GM12891 (cell line): ENCODE measurements around the gene STK11.

ENCODE experiments used
- DNase-seq: peaks from one replicate; pipeline ENCODE4 v3.0.0; 2011; ENCODE audit warnings: low spot score; ENCODE audit not compliant: insufficient read length
- FAIRE-seq: peaks from 2 replicates; lab custom pipeline; 2011; peaks lifted over from hg19 to GRCh38; lab: Jason Lieb, UNC
- PAX5 ChIP-seq: IDR thresholded peaks from 2 replicates; pipeline ENCODE4 v1.6.1; 2011; ENCODE audit warnings: low read length, moderate library complexity, mild to moderate bottlenecking; ENCODE audit not compliant: insufficient read depth, severe bottlenecking
- POLR2A ChIP-seq: IDR thresholded peaks from 2 replicates; pipeline ENCODE4 v1.6.1; 2011; ENCODE audit warnings: low read depth, low read length, control low read depth
- POLR2AphosphoS5 ChIP-seq: IDR thresholded peaks from 2 replicates; pipeline ENCODE4 v1.6.1; 2011; ENCODE audit warnings: low read depth, low read length, control low read depth
- POU2F2 ChIP-seq: IDR thresholded peaks from 2 replicates; pipeline ENCODE4 v1.6.1; 2011; ENCODE audit warnings: low read depth, mild to moderate bottlenecking, control low read depth, low read length, moderate library complexity
- SPI1 ChIP-seq: IDR thresholded peaks from 2 replicates; pipeline ENCODE4 v1.6.1; 2011; ENCODE audit warnings: low read depth, low read length, control low read depth
- TAF1 ChIP-seq: IDR thresholded peaks from 2 replicates; pipeline ENCODE4 v1.6.1; 2011; ENCODE audit warnings: low read depth, low read length, control low read depth

STK11 gene

GRCh38 chr19:1259206-1259875 lies 53.8 kb downstream of the STK11 start:
- FAIRE-seq: peak; percentile 93
- TF ChIP-seq POLR2A: peak; percentile 86
- no peak for TF ChIP-seq PAX5
- TF ChIP-seq POLR2AphosphoS5: peak; percentile 88
- peak; percentile 52 for TF ChIP-seq SPI1
- TF ChIP-seq TAF1: no peak
- TF ChIP-seq POU2F2: peak; percentile 57
- no peak for DNase-seq

GRCh38 chr19:1259876-1260748 lies 54.5 kb downstream of the STK11 start:
- peak; percentile 72 for FAIRE-seq
- TF ChIP-seq SPI1 (no peak), POU2F2 (no peak), POLR2A (no peak), TAF1 (no peak), POLR2AphosphoS5 (0 out of 2 replicates have a peak, but pooled peaks have one; percentile 21), PAX5 (no peak)
- no peak for DNase-seq

- TF ChIP-seq POU2F2 (no peak), PAX5 (no peak), POLR2A (no peak), POLR2AphosphoS5 (no peak), SPI1 (no peak), TAF1 (no peak)
- peak; percentile 96 for DNase-seq
- peak; percentile 100 for FAIRE-seq
Measured at GRCh38 chr19:1260749-1261537, 55.4 kb downstream of the STK11 start.

- DNase-seq (no peak), FAIRE-seq (no peak)
- TF ChIP-seq SPI1 (0 out of 2 replicates have a peak, but pooled peaks have one; percentile 19), POU2F2 (no peak)
Measured at GRCh38 chr19:1261538-1261797, 55.9 kb downstream of the STK11 start.

GRCh38 chr19:1261798-1262622 lies 56.4 kb downstream of the STK11 start:
- FAIRE-seq (peak; percentile 57), DNase-seq (no peak)
- no peak for TF ChIP-seq POU2F2
- TF ChIP-seq TAF1: no peak
- no peak for TF ChIP-seq POLR2A
- TF ChIP-seq POLR2AphosphoS5: no peak
- TF ChIP-seq PAX5: no peak

GRCh38 chr19:1262623-1263123 lies 57.1 kb downstream of the STK11 start:
- FAIRE-seq: no peak
- TF ChIP-seq PAX5 (no peak), POLR2A (no peak), SPI1 (no peak), TAF1 (no peak), POU2F2 (no peak), POLR2AphosphoS5 (no peak)
- DNase-seq: no peak

GRCh38 chr19:1263188-1263587 lies 57.6 kb downstream of the STK11 start:
- DNase-seq: no peak
- FAIRE-seq: peak; percentile 5
- no peak for TF ChIP-seq POLR2AphosphoS5
- TF ChIP-seq PAX5: peak; percentile 68

- FAIRE-seq (peak; percentile 92), DNase-seq (no peak)
- TF ChIP-seq SPI1: peak; percentile 30; the same call in 1 of the 2 replicates
- no peak for TF ChIP-seq POLR2AphosphoS5
- TF ChIP-seq TAF1: no peak
- TF ChIP-seq PAX5: peak; percentile 70
Measured at GRCh38 chr19:1264801-1265614, 59.4 kb downstream of the STK11 start.

GRCh38 chr19:1265615-1266128 lies 60.1 kb downstream of the STK11 start:
- FAIRE-seq: no peak
- TF ChIP-seq POU2F2: no peak
- TF ChIP-seq SPI1: no peak
- TF ChIP-seq POLR2A: no peak
- TF ChIP-seq PAX5: no peak
- TF ChIP-seq TAF1: no peak
- TF ChIP-seq POLR2AphosphoS5: no peak

More at GRCh38 chr19:1265615-1266128, 60.1 kb downstream of the STK11 start:
- DNase-seq: no peak
